Muscle of leg (tissue), 16 donors: ENCODE results near the gene HLA-DMA. TPM values are rescaled to one million over a fixed set of nuclear protein-coding genes. Genes with fewer than 3 reads are reported as not detected.

Experiments
- DNase-seq: peaks from one replicate; pipeline ENCODE4 v3.0.0; 2013
- H3K27ac ChIP-seq: one replicate; pipeline ENCODE4 v1.5.1; 2013; ENCODE audit warnings: mild to moderate bottlenecking, low read length, control low read depth
- H3K27me3 ChIP-seq: one replicate; pipeline ENCODE4 v1.6.1; 2013; ENCODE audit warnings: low read length; ENCODE audit not compliant: control insufficient read depth, insufficient read depth
- H3K36me3 ChIP-seq: one replicate; pipeline ENCODE4 v1.6.1; 2013; ENCODE audit warnings: low read length; ENCODE audit not compliant: control insufficient read depth, insufficient read depth
- H3K4me1 ChIP-seq: one replicate; pipeline ENCODE4 v1.6.1; 2013; ENCODE audit warnings: low read length; ENCODE audit not compliant: control insufficient read depth, insufficient read depth
- H3K4me3 ChIP-seq: one replicate; pipeline ENCODE4 v1.5.1; 2013; ENCODE audit warnings: low read length, control low read depth
- H3K9me3 ChIP-seq: replicated peaks from 2 replicates; pipeline ENCODE4 v1.6.1; 2013; ENCODE audit warnings: low read depth, low read length; ENCODE audit not compliant: control insufficient read depth
- WGBS: methylation state at CpG from one replicate; pipeline ENCODE4 v1.1.5; 2013; ENCODE audit warnings: missing lambda C conversion rate; ENCODE audit not compliant: insufficient coverage; 5-methylcytosine and 5-hydroxymethylcytosine counted together
- long read RNA-seq, 11 donors: transcript quantifications; one replicate each; lab custom pipeline, GENCODE V29; 2026
- polyA plus RNA-seq, 8 donors: library from polyadenylated mRNA; unstranded; fragments of 120-200 nt; gene quantifications; one replicate each; pipeline versions ENCODE4 v1.2.1 to v1.2.3, GENCODE V29; 2013; ENCODE audit warnings: inconsistent platforms in 1 of 8, low replicate concordance in 1 of 8; ENCODE audit not compliant: insufficient read length in 8 of 8, insufficient read depth in 1 of 8
- total RNA-seq: library from RNA; stranded (reverse); fragments of 120-200 nt; gene quantifications from one replicate; pipeline ENCODE4 v1.2.4, GENCODE V29; 2013

HLA-DMA gene
- total RNA-seq (4.2 TPM), polyA plus RNA-seq (1 to 10 TPM; 2.6 to 6.9 (median 4.3) TPM)
- long read RNA-seq, donor 1: 0 reads
- long read RNA-seq, donor 2, partial matches to known transcripts: 0 of 1 reads
- long read RNA-seq, donor 2, other reads (novel, unspliced or antisense): 0 of 1 reads
- long read RNA-seq, donor 3, transcript HLA-DMA-201 (5 exons, 1,123 nt): major isoform, 14 of 15 reads
- long read RNA-seq, donor 3, partial matches to known transcripts: 0 of 15 reads
- long read RNA-seq, donor 3, other reads (novel, unspliced or antisense): 0 of 15 reads
- long read RNA-seq, donor 4, partial matches to known transcripts: 62 of 67 reads
- long read RNA-seq, donor 4, other reads (novel, unspliced or antisense): 0 of 67 reads
- long read RNA-seq, donor 5, transcript HLA-DMA-209 (2 exons, 657 nt): major isoform, 8 of 10 reads
- long read RNA-seq, donor 5, partial matches to known transcripts: 0 of 10 reads
- long read RNA-seq, donor 5, other reads (novel, unspliced or antisense): 0 of 10 reads
- long read RNA-seq, donor 6, partial matches to known transcripts: 0 of 7 reads
- long read RNA-seq, donor 6, other reads (novel, unspliced or antisense): 0 of 7 reads
- long read RNA-seq, donor 7, partial matches to known transcripts: 0 of 4 reads
- long read RNA-seq, donor 7, other reads (novel, unspliced or antisense): 0 of 4 reads
- long read RNA-seq, donor 8, partial matches to known transcripts: 128 of 139 reads
- long read RNA-seq, donor 8, other reads (novel, unspliced or antisense): 7 of 139 reads
- long read RNA-seq, donor 9, partial matches to known transcripts: 0 of 2 reads
- long read RNA-seq, donor 9, other reads (novel, unspliced or antisense): 0 of 2 reads
- long read RNA-seq, donor 10, partial matches to known transcripts: 161 of 165 reads
- long read RNA-seq, donor 10, other reads (novel, unspliced or antisense): 0 of 165 reads
- long read RNA-seq, donor 11, partial matches to known transcripts: 0 of 6 reads
- long read RNA-seq, donor 11, other reads (novel, unspliced or antisense): 0 of 6 reads

- Histone ChIP-seq H3K27me3 (peaks cover 2% of the 10 kb centered on the region), H3K9me3 (no peaks in the 10 kb centered on the region), H3K4me1 (peaks cover 3% of the 10 kb centered on the region), H3K4me3 (peak within 1 kb of the TSS; percentile 7), H3K27ac (peak within 1 kb of the TSS; percentile 39), H3K36me3 (no peaks in the 10 kb centered on the region)
- peak; percentile 91 for DNase-seq
- 46% methylated on average over 6 of the region's 10 CpGs for WGBS
Observed at GRCh38 chr6:32952817-32953739, at the start of gene HLA-DMA. Gene HLA-DMA, minus strand, starts transcription at chr6:32953097. Its CDS starts 61 bp downstream, at chr6:32953036.

- Histone ChIP-seq H3K4me3 (no peak overlapping the region), H3K36me3 (no peaks in the 10 kb centered on the region), H3K9me3 (no peaks in the 10 kb centered on the region), H3K27me3 (peaks cover 24% of the 10 kb centered on the region), H3K27ac (no peak overlapping the region), H3K4me1 (no peaks in the 10 kb centered on the region)
- 16% methylated on average over 3 of the region's 4 CpGs for whole genome bisulfite sequencing
- DNase-seq: no peak
Observed at GRCh38 chr6:33001685-33002084, 48.8 kb upstream of the HLA-DMA start.

- no peak for DNase-seq
- Histone ChIP-seq H3K9me3 (no peaks in the 10 kb centered on the region), H3K4me1 (no peaks in the 10 kb centered on the region), H3K27ac (no peak overlapping the region), H3K4me3 (no peak overlapping the region), H3K27me3 (peaks cover 24% of the 10 kb centered on the region), H3K36me3 (no peaks in the 10 kb centered on the region)
- WGBS: 24% methylated on average over 6 of the region's 8 CpGs
Observed at GRCh38 chr6:33000055-33000454, 47.2 kb upstream of the HLA-DMA start.

- H3K27me3 ChIP-seq: peaks cover 10% of the 10 kb centered on the region
- no peaks in the 10 kb centered on the region for H3K36me3 ChIP-seq
- no peaks in the 10 kb centered on the region for H3K9me3 ChIP-seq
- H3K27ac ChIP-seq: no peak overlapping the region
- H3K4me1 ChIP-seq: no peaks in the 10 kb centered on the region
- DNase-seq: no peak
- WGBS: no CpG with 5 or more reads among the region's 2 CpGs
- H3K4me3 ChIP-seq: no peak overlapping the region
Observed at GRCh38 chr6:32995448-32995847, 42.6 kb upstream of the HLA-DMA start.

GRCh38 chr6:32993363-32993973, 40.6 kb upstream of the HLA-DMA start:
- Histone ChIP-seq H3K9me3 (no peaks in the 10 kb centered on the region), H3K27me3 (peaks cover 5% of the 10 kb centered on the region), H3K4me1 (no peaks in the 10 kb centered on the region), H3K27ac (no peak overlapping the region), H3K4me3 (no peak overlapping the region), H3K36me3 (no peaks in the 10 kb centered on the region)
- WGBS: no CpG with 5 or more reads among the region's 9 CpGs
- DNase-seq: no peak

GRCh38 chr6:32991972-32992371, 39.1 kb upstream of the HLA-DMA start:
- 69% methylated on average over 2 of the region's 4 CpGs for WGBS

GRCh38 chr6:32989368-32989767, 36.5 kb upstream of the HLA-DMA start:
- no CpG with 5 or more reads among the region's 1 CpG for WGBS
- H3K9me3 ChIP-seq: no peaks in the 10 kb centered on the region
- no peak overlapping the region for H3K27ac ChIP-seq
- DNase-seq: no peak
- peaks cover 4% of the 10 kb centered on the region for H3K27me3 ChIP-seq
- no peak overlapping the region for H3K4me3 ChIP-seq
- no peaks in the 10 kb centered on the region for H3K36me3 ChIP-seq
- no peaks in the 10 kb centered on the region for H3K4me1 ChIP-seq

More at GRCh38 chr6:32991972-32992371, 39.1 kb upstream of the HLA-DMA start:
- no peak for DNase-seq
- Histone ChIP-seq H3K27ac (no peak overlapping the region), H3K36me3 (no peaks in the 10 kb centered on the region), H3K4me1 (no peaks in the 10 kb centered on the region), H3K9me3 (no peaks in the 10 kb centered on the region), H3K27me3 (peaks cover 4% of the 10 kb centered on the region), H3K4me3 (no peak overlapping the region)

- H3K4me3 ChIP-seq: no peak overlapping the region
- H3K36me3 ChIP-seq: peaks cover 19% of the 10 kb centered on the region
- H3K27ac ChIP-seq: no peak overlapping the region
- 20% methylated on average over 5 of the region's 9 CpGs for WGBS
- DNase-seq: peak; percentile 89
- H3K4me1 ChIP-seq: no peaks in the 10 kb centered on the region
- no peaks in the 10 kb centered on the region for H3K27me3 ChIP-seq
- H3K9me3 ChIP-seq: no peaks in the 10 kb centered on the region
Observed at GRCh38 chr6:32984622-32985389, 31.9 kb upstream of the HLA-DMA start.
